VCaP (cell line): ENCODE measurements around the gene VAMP5.

ENCODE experiments used
- H3K27ac ChIP-seq: fragments of 450-650 bp; 2 replicates; pipeline ENCODE4 v1.5.1; 2017
- CTCF ChIP-seq: fragments of 450-650 bp; conservative IDR thresholded peaks from 2 replicates; pipeline ENCODE4 v1.5.1; 2017; ENCODE audit warnings: mild to moderate bottlenecking, moderate library complexity

Gene VAMP5

GRCh38 chr2:85540133-85540648 lies 44.0 kb upstream of the VAMP5 start:
- TF ChIP-seq CTCF = no peak
- peak overlapping the region; percentile 100 for H3K27ac ChIP-seq

- peak overlapping the region; percentile 100 for H3K27ac ChIP-seq
- no peak for TF ChIP-seq CTCF
These were observed 43.0 kb upstream of the VAMP5 start for GRCh38 chr2:85541262-85541661.

DNA sequence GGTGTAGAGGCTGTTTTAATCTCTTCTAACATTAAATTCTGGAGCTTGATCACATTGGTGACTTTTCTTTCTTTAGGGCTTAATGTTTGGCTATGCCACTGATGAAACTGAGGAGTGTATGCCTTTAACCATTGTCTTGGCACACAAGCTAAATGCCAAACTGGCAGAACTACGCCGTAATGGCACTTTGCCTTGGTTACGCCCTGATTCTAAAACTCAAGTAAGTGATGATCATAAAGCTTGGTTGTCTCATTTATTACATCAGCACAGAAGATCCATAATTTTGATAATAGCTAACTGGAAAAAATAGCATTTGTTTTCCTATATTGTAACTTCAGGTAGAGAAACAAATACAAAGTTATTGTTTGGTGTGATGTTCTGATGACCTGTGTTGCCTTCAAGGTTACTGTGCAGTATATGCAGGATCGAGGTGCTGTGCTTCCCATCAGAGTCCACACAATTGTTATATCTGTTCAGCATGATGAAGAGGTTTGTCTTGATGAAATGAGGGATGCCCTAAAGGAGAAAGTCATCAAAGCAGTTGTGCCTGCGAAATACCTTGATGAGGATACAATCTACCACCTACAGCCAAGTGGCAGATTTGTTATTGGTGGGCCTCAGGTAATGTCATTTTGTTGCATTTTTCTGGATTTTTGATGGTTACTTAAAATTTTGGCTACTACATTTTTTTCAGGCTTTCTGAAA lies 42.3 kb upstream of the VAMP5 start:
- H3K27ac ChIP-seq = peak overlapping the region; percentile 100
- TF ChIP-seq CTCF = no peak

DNA sequence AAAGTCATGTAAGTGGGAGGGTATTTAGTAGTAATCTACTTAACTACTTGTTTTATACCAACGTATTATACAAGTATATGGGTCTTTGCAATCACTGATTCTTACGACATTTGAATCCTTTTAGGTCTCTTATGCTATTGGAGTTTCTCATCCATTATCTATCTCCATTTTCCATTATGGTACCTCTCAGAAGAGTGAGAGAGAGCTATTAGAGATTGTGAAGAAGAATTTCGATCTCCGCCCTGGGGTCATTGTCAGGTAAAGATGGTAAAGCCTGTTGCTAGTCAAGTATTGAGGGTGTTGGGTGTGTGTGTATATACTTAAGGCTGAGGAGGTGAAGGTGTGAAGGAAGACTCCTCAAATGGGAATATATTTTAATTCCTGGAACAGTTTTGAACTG lies 41.5 kb upstream of the VAMP5 start:
- H3K27ac ChIP-seq = peak overlapping the region; percentile 100; the same call in 1 of the 2 replicates
- no peak for TF ChIP-seq CTCF

DNA sequence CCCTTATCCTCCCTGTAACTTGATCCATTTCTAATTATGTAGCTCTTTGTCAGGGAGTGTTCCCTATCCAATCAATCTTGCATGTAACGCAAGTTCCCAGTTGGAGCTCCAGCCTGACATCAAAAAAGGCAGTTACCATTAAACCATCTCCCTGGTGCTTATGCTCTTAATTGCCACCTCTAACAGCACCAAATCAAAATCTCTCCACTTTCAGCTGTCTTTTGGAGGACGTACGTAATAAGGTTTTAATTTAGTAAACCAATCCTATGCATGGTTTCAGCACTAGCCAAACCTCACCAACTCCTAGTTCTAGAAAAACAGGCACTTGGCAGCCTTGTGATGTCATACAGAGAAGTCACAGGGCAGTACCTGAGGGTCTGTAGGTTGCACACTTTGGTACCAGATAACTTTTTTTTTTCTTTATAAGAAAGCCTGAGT lies 40.0 kb upstream of the VAMP5 start:
- peak overlapping the region; percentile 34; the same call in 1 of the 2 replicates for H3K27ac ChIP-seq

GRCh38 chr2:85544915-85545779 lies 39.1 kb upstream of the VAMP5 start:
- H3K27ac ChIP-seq = peak overlapping the region; percentile 34; the same call in 1 of the 2 replicates

DNA sequence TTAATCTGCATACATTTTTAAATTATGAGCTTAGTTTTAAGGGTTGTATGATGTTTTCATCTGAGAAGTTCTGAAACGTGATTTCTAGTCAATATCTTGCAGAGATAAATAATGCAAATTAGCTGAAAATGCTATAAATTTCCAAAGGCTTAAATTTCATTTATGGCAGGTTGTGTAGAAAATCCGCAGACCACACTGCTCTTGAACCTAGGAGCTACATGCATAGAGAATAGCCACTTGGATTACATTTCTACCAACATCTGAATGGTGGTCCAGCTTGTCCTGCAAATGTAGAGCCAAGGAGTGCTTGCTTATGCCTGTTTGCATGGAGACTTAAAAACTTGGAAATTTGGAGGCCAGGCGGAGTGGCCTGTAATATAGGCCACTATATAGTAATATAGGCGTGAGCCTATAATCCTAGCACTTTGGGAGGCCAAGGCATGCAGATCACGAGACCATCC lies 38.4 kb upstream of the VAMP5 start:
- H3K27ac ChIP-seq = peak overlapping the region; percentile 29; the same call in 1 of the 2 replicates
- TF ChIP-seq CTCF = no peak

DNA sequence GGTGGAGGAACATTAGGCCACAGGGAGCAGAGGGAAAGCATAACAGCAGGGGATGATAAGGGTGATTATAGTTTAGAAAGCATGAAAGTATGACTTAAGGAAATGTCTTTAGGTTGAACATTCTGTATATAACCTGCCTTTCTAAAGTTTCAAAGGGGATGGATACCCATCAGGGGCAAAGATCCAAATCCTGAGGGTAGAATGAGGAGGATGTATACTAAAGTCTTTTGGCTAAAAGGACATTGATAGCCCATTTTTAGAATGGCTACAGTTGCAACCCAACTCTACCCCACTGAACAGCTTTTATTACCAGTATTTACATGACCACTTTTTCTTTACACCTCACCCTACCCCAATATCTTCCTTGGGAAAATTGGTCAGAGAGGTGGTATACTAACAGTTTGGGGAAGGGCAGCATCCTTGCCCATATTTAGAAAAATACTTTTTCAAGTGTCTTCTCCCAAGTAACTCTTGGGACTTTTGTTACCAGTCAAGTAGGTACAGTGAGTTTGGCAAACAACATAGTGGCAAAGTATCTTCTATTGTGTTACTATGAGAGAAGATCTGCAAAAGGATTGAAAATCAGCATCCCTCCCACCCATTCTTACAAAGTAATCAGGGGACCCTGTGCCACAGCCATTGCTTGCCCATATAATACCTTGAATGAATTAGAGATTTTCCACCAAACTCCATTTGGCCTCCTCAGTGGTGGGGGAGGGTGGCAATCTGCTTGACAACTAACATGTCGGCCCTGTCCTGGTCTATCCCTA lies 37.0 kb upstream of the VAMP5 start:
- TF ChIP-seq CTCF = no peak
- H3K27ac ChIP-seq = peak overlapping the region; percentile 52; the same call in 1 of the 2 replicates
